Lower leg skin (tissue), 3 donors: ENCODE results near the gene COMMD10.
"Not testable (repeated sequence)": the region's sequence is repeated elsewhere in the genome, so short reads cannot be mapped to it uniquely, and the experiment has no call there.

Experiments
- CTCF ChIP-seq, 3 donors: fragments of 450-650 bp; IDR thresholded peaks; one replicate each; pipeline ENCODE4 v1.5.1; 2016; ENCODE audit warnings: antibody characterized with exemption in 3 of 3, mild to moderate bottlenecking in 3 of 3, moderate library complexity in 2 of 3
- POLR2A ChIP-seq, 2 donors: fragments of 450-650 bp; IDR thresholded peaks; one replicate each; pipeline ENCODE4 v1.6.1; 2016 to 2017; ENCODE audit warnings: antibody characterized with exemption in 2 of 2, mild to moderate bottlenecking in 1 of 2, moderate library complexity in 1 of 2

- TF ChIP-seq POLR2A, CTCF (IDR thresholded peaks at IDR 0.05): not testable (repeated sequence)
These were observed 1.5 kb downstream of the COMMD10 start for GRCh38 chr5:116086309-116086708.
